Mesendoderm (in vitro differentiated cells): Measurements from ENCODE around the gene MYL2.

ENCODE experiments used
- DNase-seq: peaks from one replicate; pipeline ENCODE4 v3.0.0; 2013
- H2AK5ac ChIP-seq: 2 replicates; pipeline ENCODE4 v1.6.1; 2013; ENCODE audit warnings: low read length, inconsistent platforms
- H2BK120ac ChIP-seq: 2 replicates; pipeline ENCODE4 v1.6.1; 2013; ENCODE audit warnings: low read depth, mild to moderate bottlenecking, low read length, moderate library complexity, mixed read lengths
- H2BK15ac ChIP-seq: replicated peaks from 2 replicates; pipeline ENCODE4 v1.6.1; 2013; ENCODE audit warnings: low read depth, mild to moderate bottlenecking, moderate library complexity
- H2BK5ac ChIP-seq: 2 replicates; pipeline ENCODE4 v1.6.1; 2013; ENCODE audit warnings: low read length, inconsistent platforms
- H3K18ac ChIP-seq: 2 replicates; pipeline ENCODE4 v1.6.1; 2013; ENCODE audit warnings: mild to moderate bottlenecking, low read length, mixed read lengths
- H3K23ac ChIP-seq: one replicate; pipeline ENCODE4 v1.6.1; 2013; ENCODE audit warnings: low read length
- H3K27ac ChIP-seq: 2 replicates; pipeline ENCODE4 v1.5.1; 2013; ENCODE audit warnings: low read depth, mild to moderate bottlenecking, inconsistent platforms, low read length, moderate library complexity
- H3K27me3 ChIP-seq: 2 replicates; pipeline ENCODE4 v1.6.1; 2013; ENCODE audit warnings: low read length, control low read depth, mild to moderate bottlenecking, inconsistent platforms; ENCODE audit not compliant: insufficient read depth, poor library complexity
- H3K36me3 ChIP-seq: 2 replicates; pipeline ENCODE4 v1.6.1; 2013; ENCODE audit warnings: low read length, inconsistent platforms; ENCODE audit not compliant: control insufficient read depth, insufficient read depth
- H3K4ac ChIP-seq: one replicate; pipeline ENCODE4 v1.6.1; 2013; ENCODE audit warnings: low read depth, mild to moderate bottlenecking, low read length, moderate library complexity
- H3K4me1 ChIP-seq: 2 replicates; pipeline ENCODE4 v1.6.1; 2013; ENCODE audit warnings: low read depth, low read length, inconsistent platforms; ENCODE audit not compliant: control insufficient read depth
- H3K4me2 ChIP-seq: 2 replicates; pipeline ENCODE4 v1.6.1; 2013; ENCODE audit warnings: low read length
- H3K4me3 ChIP-seq: 2 replicates; pipeline ENCODE4 v1.5.1; 2013; ENCODE audit warnings: mild to moderate bottlenecking, low read length
- H3K56ac ChIP-seq: one replicate; pipeline ENCODE4 v1.6.1; 2013; ENCODE audit warnings: low read length
- H3K79me1 ChIP-seq: 2 replicates; pipeline ENCODE4 v1.6.1; 2013; ENCODE audit warnings: low read length, inconsistent platforms
- H3K79me2 ChIP-seq: 2 replicates; pipeline ENCODE4 v1.6.1; 2013; ENCODE audit warnings: mild to moderate bottlenecking, low read length; ENCODE audit not compliant: control insufficient read depth, insufficient read depth
- H3K9ac ChIP-seq: 2 replicates; pipeline ENCODE4 v1.6.1; 2013; ENCODE audit warnings: low read length, inconsistent platforms
- H4K5ac ChIP-seq: one replicate; pipeline ENCODE4 v1.6.1; 2013; ENCODE audit warnings: low read length
- H4K8ac ChIP-seq: one replicate; pipeline ENCODE4 v1.6.1; 2013; ENCODE audit warnings: low read depth, mild to moderate bottlenecking, control low read depth, low read length, moderate library complexity
- WGBS: extraction: QIAGEN DNeasy Blood & Tissue Kit; methylation state at CpG from one replicate; pipeline ENCODE4 v1.1.7; 2013; ENCODE audit warnings: low lambda C conversion rate, missing lambda C conversion rate; ENCODE audit not compliant: insufficient coverage; ENCODE audit errors: extremely low coverage; 5-methylcytosine and 5-hydroxymethylcytosine counted together

The MYL2 gene

DNA sequence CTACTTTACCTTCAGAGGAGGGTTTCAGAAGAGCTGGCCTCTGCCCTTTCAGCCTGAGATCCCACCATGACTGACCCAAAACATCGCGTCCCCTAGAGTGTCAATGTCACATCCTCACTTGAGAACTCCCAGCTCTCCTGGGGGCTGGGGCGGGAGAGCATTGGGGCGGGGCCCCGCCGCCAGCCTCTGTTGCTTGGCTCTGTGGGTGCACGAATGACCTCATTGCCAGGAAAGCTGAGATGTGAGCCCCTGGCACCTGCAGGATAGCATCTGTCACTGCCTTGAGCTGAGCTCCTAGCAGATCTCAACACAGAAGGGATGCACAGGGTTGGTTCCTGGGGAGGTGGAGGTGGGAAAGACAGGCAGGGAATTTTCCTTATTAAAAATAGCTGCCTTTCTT, 20.6 kb upstream of the MYL2 start:
- Histone ChIP-seq H3K4me3 (no peak overlapping the region), H2AK5ac (no peak overlapping the region), H3K4ac (no peak overlapping the region), H3K79me2 (no peaks in the 10 kb centered on the region), H3K23ac (no peak overlapping the region), H4K8ac (no peak overlapping the region), H3K79me1 (no peaks in the 10 kb centered on the region), H3K27ac (no peak overlapping the region), H3K36me3 (no peaks in the 10 kb centered on the region), H2BK5ac (no peak overlapping the region), H3K4me1 (peaks cover 2% of the 10 kb centered on the region), H3K4me2 (no peak overlapping the region), H3K27me3 (no peaks in the 10 kb centered on the region), H4K5ac (no peak overlapping the region), H3K9ac (no peak overlapping the region), H2BK15ac (no peak overlapping the region), H3K18ac (no peak overlapping the region), H3K56ac (no peak overlapping the region), H2BK120ac (no peak overlapping the region)
- WGBS, result no CpG with 5 or more reads among the region's 7 CpGs
- DNase-seq, result no peak

- no peak for DNase-seq
- H3K79me2 ChIP-seq, result no peaks in the 10 kb centered on the region
- H3K56ac ChIP-seq, result no peak overlapping the region
- no peak overlapping the region for H4K8ac ChIP-seq
- H2BK5ac ChIP-seq, result no peak overlapping the region
- H3K27ac ChIP-seq, result no peak overlapping the region
- no peak overlapping the region for H3K23ac ChIP-seq
- no peak overlapping the region for H3K4ac ChIP-seq
- H3K18ac ChIP-seq, result no peak overlapping the region
- peaks cover 2% of the 10 kb centered on the region for H3K4me1 ChIP-seq
- no peak overlapping the region for H3K9ac ChIP-seq
- H3K4me2 ChIP-seq, result no peak overlapping the region
- no peak overlapping the region for H2BK15ac ChIP-seq
- no CpG with 5 or more reads among the region's 4 CpGs for WGBS
- no peak overlapping the region for H2BK120ac ChIP-seq
- H3K27me3 ChIP-seq, result no peaks in the 10 kb centered on the region
- no peak overlapping the region for H4K5ac ChIP-seq
- H2AK5ac ChIP-seq, result no peak overlapping the region
- no peak overlapping the region for H3K4me3 ChIP-seq
- no peaks in the 10 kb centered on the region for H3K36me3 ChIP-seq
- no peaks in the 10 kb centered on the region for H3K79me1 ChIP-seq
These were observed 19.9 kb upstream of the MYL2 start for GRCh38 chr12:110940296-110940695.

DNA sequence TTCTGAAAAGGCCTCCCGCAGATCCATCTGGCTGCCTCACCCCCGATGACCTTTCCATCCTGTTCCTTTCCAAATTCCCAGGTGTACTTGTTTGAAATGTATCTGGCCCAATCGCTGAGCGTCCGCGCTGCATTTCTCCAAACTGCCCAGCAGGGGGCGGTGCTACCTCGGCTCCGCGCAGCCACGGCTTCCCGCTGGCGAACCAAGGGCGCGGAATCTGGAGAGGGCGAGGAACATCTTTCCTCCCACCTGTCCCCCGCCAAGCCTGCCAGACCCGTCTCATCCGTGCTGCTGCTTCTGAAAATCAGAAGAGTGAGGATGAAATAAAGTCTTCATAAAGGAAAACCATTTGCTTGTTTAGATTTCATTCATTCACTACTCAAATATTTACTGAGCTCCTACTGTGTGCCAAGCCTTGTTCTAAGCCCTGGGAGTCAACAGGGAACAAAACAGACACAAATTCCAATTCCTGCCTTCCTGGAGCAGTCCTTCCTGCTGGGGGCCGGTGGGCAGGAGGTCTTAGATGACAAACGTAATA, 16.8 kb upstream of the MYL2 start:
- Histone ChIP-seq H3K9ac (peak overlapping the region; percentile 44), H3K79me1 (no peaks in the 10 kb centered on the region), H3K4me1 (peaks cover 2% of the 10 kb centered on the region), H3K4me3 (no peak overlapping the region), H3K36me3 (no peaks in the 10 kb centered on the region), H3K18ac (no peak overlapping the region), H3K4me2 (peak overlapping the region; percentile 31), H4K5ac (no peak overlapping the region), H2BK120ac (no peak overlapping the region), H3K79me2 (no peaks in the 10 kb centered on the region), H3K23ac (no peak overlapping the region), H3K56ac (peak overlapping the region; percentile 42), H2BK15ac (no peak overlapping the region), H3K27me3 (no peaks in the 10 kb centered on the region), H2BK5ac (no peak overlapping the region), H3K27ac (no peak overlapping the region), H4K8ac (no peak overlapping the region), H3K4ac (no peak overlapping the region), H2AK5ac (no peak overlapping the region)
- no CpG with 5 or more reads among the region's 21 CpGs for WGBS
- peak; percentile 92 for DNase-seq

- no peak overlapping the region for H4K8ac ChIP-seq
- no peaks in the 10 kb centered on the region for H3K79me2 ChIP-seq
- H3K9ac ChIP-seq, result peak overlapping the region; percentile 12
- DNase-seq, result peak; percentile 83
- H3K27ac ChIP-seq, result peak overlapping the region; percentile 30
- H3K4ac ChIP-seq, result no peak overlapping the region
- H2AK5ac ChIP-seq, result no peak overlapping the region
- H4K5ac ChIP-seq, result no peak overlapping the region
- H3K56ac ChIP-seq, result peak overlapping the region; percentile 56
- no peak overlapping the region for H2BK15ac ChIP-seq
- H3K4me3 ChIP-seq, result no peak overlapping the region
- no CpG with 5 or more reads among the region's 13 CpGs for WGBS
- H3K4me2 ChIP-seq, result peak overlapping the region; percentile 5
- no peak overlapping the region for H3K18ac ChIP-seq
- H3K79me1 ChIP-seq, result no peaks in the 10 kb centered on the region
- H3K27me3 ChIP-seq, result no peaks in the 10 kb centered on the region
- H2BK5ac ChIP-seq, result no peak overlapping the region
- H3K36me3 ChIP-seq, result no peaks in the 10 kb centered on the region
- H3K23ac ChIP-seq, result no peak overlapping the region
- H2BK120ac ChIP-seq, result no peak overlapping the region
- peaks cover 2% of the 10 kb centered on the region for H3K4me1 ChIP-seq
These were observed 16.2 kb upstream of the MYL2 start for GRCh38 chr12:110936367-110937103.

DNA sequence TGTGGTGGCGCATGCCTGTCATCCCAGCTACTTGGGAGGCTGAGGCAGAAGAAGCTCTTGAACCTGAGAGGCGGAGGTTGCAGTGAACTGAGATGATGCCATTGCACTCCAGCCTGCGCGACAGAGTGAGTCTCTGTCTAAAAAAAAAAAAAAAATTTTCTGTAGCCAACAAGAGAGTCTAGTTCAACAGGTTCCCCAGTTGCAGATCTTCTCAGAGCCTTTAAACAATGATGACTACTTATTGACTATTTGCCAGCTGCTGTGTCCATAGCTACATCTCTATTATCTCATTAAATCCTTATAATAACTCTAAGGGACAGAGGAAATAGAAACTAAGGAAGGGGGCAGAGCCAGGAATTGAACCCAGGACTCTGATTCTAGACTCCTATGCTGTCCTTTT, 15.2 kb upstream of the MYL2 start:
- no peak overlapping the region for H3K4me3 ChIP-seq
- no peak overlapping the region for H3K18ac ChIP-seq
- H2BK5ac ChIP-seq, result no peak overlapping the region
- no peak overlapping the region for H3K56ac ChIP-seq
- H3K4me2 ChIP-seq, result no peak overlapping the region
- H2BK15ac ChIP-seq, result no peak overlapping the region
- H3K27me3 ChIP-seq, result no peaks in the 10 kb centered on the region
- no peaks in the 10 kb centered on the region for H3K36me3 ChIP-seq
- no peak overlapping the region for H2AK5ac ChIP-seq
- no peak overlapping the region for H3K9ac ChIP-seq
- H3K79me2 ChIP-seq, result no peaks in the 10 kb centered on the region
- no peak for DNase-seq
- H3K4ac ChIP-seq, result no peak overlapping the region
- WGBS, result no CpG with 5 or more reads among the region's 4 CpGs
- H4K5ac ChIP-seq, result no peak overlapping the region
- H4K8ac ChIP-seq, result no peak overlapping the region
- no peak overlapping the region for H2BK120ac ChIP-seq
- no peaks in the 10 kb centered on the region for H3K79me1 ChIP-seq
- no peak overlapping the region for H3K27ac ChIP-seq
- H3K4me1 ChIP-seq, result peaks cover 2% of the 10 kb centered on the region
- no peak overlapping the region for H3K23ac ChIP-seq
